Thyroid gland (tissue), 4 donors: ENCODE measurements around the gene DHCR24. TPM values are rescaled to one million over a fixed set of nuclear protein-coding genes. Genes with fewer than 3 reads are reported as not detected.

Experiments used
- DNase-seq, 2 donors: peaks; one replicate each; pipeline ENCODE4 v3.0.0-alpha.2; 2019
- H3K27ac ChIP-seq, 3 donors: fragments of 200-600 bp; sonication (generic); 1 replicate in 2 of 3; 2 replicates in 1 of 3; pipeline ENCODE4 v1.5.1; 2016 to 2019; ENCODE audit warnings: mild to moderate bottlenecking in 1 of 3, moderate library complexity in 1 of 3
- H3K27me3 ChIP-seq: fragments of 200-600 bp; sonication (generic); one replicate; pipeline ENCODE4 v1.5.1; 2019
- H3K36me3 ChIP-seq, 2 donors: fragments of 200-600 bp; sonication (generic); one replicate each; pipeline ENCODE4 v1.5.1; 2016 to 2019
- H3K4me1 ChIP-seq, 2 donors: fragments of 200-600 bp; sonication (generic); one replicate each; pipeline ENCODE4 v1.5.1; 2017 to 2019
- H3K4me3 ChIP-seq, 3 donors: fragments of 200-600 bp; sonication (generic); replicated peaks in 1 of 3; 1 replicate in 2 of 3; 2 replicates in 1 of 3; pipeline ENCODE4 v1.5.1; 2016; ENCODE audit warnings: mild to moderate bottlenecking in 1 of 3
- H3K9me3 ChIP-seq: fragments of 200-600 bp; sonication (generic); one replicate; pipeline ENCODE4 v1.5.1; 2017
- POLR2A ChIP-seq, 2 donors: fragments of 450-650 bp; IDR thresholded peaks; one replicate each; pipeline ENCODE4 v1.6.1; 2017; ENCODE audit warnings: antibody characterized with exemption in 2 of 2, mild to moderate bottlenecking in 2 of 2, moderate library complexity in 1 of 2
- WGBS, 2 donors: methylation state at CpG; one replicate each; pipeline ENCODE4 v1.1.5; 2017; 5-methylcytosine and 5-hydroxymethylcytosine counted together
- intact Hi-C: fragments of 100-400 bp; cut with DNase I; formaldehyde crosslinking; loops from one replicate; pipeline ENCODE4 v1.15.1; 2023
- total RNA-seq, 4 donors: library from RNA; depleted of rRNA; stranded (reverse); fragments of >200 nt; gene quantifications; one replicate each; pipeline ENCODE4 v1.2.3, GENCODE V29; 2016
- TF ChIP-seq, protein P1 (sequence below), 6 experiments: fragments of 200-600 bp in 3 of 6; fragments of 450-650 bp in 3 of 6; sonication (generic) in 3 of 6; IDR thresholded peaks; one replicate each; pipeline ENCODE4 v1.5.1; 2016 to 2019; ENCODE audit warnings: antibody characterized with exemption in 6 of 6, mild to moderate bottlenecking in 2 of 6, inconsistent platforms in 1 of 6, moderate library complexity in 1 of 6

Gene DHCR24
- total RNA-seq, 4 donors from 2014 or later, result 22.4 to 82.2 (median 40.4) TPM

DNA sequence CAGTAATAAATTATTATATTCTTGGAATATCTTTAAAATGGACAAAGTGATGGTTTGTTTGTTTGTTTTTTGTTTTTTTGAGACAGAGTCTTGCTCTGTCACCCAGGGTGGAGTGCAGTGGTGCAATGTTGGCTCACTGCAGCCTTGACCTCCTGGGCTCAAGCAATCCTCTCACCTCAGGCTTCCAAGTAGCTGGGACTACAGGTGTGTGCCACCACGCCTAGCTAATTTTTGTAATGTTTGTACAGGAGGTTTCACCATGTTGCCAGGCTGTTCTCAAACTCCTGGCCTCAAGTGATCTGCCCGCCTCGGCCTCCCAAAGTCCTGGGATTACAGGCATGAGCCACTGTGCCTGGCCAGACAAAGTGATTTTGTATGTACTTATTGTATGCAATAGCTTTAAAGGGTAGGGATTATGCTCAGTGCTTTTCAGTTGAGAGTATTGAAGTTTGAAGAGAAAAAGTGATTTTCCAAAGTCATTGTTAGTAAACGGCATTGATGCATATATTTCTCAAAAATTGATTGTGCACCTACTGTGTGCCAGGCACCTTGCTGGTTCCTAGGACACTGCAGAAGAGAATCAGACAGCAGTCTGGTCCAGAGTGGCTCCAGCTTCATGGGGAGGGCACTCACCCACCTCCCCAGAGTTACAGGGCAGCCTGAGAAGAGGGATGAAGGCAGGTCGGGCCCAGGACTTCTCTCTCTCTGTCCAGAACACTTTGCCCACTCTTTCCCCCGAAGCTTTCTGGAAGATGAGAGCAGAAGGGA is 51.7 kb downstream of the DHCR24 start:
- Histone ChIP-seq H3K4me3 (no peak overlapping the region), H3K9me3 (no peaks in the 10 kb centered on the region), H3K27me3 (no peaks in the 10 kb centered on the region), H3K27ac (no peak overlapping the region), H3K4me1 (peaks cover 0 to 6% of the 10 kb centered on the region in 2 donors), H3K36me3 (no peaks in the 10 kb centered on the region)
- intact Hi-C loops, result no loop called here
- WGBS, 2 donors, result 84 to 90% methylated on average over 6 of the region's 6 CpGs
- DNase-seq, result no peak
- no peak for TF ChIP-seq POLR2A (IDR thresholded peaks at IDR 0.05)
- TF ChIP-seq, protein P1, sequence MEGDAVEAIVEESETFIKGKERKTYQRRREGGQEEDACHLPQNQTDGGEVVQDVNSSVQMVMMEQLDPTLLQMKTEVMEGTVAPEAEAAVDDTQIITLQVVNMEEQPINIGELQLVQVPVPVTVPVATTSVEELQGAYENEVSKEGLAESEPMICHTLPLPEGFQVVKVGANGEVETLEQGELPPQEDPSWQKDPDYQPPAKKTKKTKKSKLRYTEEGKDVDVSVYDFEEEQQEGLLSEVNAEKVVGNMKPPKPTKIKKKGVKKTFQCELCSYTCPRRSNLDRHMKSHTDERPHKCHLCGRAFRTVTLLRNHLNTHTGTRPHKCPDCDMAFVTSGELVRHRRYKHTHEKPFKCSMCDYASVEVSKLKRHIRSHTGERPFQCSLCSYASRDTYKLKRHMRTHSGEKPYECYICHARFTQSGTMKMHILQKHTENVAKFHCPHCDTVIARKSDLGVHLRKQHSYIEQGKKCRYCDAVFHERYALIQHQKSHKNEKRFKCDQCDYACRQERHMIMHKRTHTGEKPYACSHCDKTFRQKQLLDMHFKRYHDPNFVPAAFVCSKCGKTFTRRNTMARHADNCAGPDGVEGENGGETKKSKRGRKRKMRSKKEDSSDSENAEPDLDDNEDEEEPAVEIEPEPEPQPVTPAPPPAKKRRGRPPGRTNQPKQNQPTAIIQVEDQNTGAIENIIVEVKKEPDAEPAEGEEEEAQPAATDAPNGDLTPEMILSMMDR (IDR thresholded peaks at IDR 0.05), result no peak

DNA sequence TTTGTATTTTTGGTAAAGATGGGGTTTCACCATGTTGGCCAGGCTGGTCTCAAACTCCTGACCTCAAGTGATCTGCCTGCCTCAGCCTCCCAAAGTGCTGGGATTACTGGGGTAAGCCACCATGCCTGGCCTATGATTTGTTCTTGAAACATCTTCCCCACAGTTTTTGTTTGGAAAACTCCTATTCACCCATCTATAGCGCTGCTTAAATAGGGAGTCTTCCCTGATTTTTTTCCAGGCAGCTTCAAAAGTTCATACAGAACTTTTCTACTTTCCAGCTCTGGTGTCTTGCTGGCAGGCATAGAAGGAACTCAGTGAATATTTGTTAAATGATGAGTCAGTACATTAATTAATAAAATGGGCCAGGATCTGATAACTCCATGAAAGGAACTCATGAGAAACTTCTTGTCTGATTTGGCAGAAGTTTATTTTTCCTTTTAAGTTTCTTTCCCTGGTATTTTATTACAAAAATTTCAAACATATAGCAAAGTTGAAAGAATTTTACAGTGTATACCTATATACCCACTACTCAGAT is 52.9 kb downstream of the DHCR24 start:
- no peak for DNase-seq
- H3K4me1 ChIP-seq, result peaks cover 0 to 6% of the 10 kb centered on the region in 2 donors
- no peak overlapping the region for H3K4me3 ChIP-seq
- intact Hi-C loops, result no loop called here
- WGBS, 2 donors, result 93 to 94% methylated on average over 1 of the region's 1 CpG
- no peak overlapping the region for H3K27ac ChIP-seq
- H3K27me3 ChIP-seq, result no peaks in the 10 kb centered on the region
- H3K9me3 ChIP-seq, result no peaks in the 10 kb centered on the region
- no peaks in the 10 kb centered on the region for H3K36me3 ChIP-seq
- TF ChIP-seq POLR2A (IDR thresholded peaks at IDR 0.05), result no peak
- TF ChIP-seq, protein P1 (IDR thresholded peaks at IDR 0.05), result no peak

DNA sequence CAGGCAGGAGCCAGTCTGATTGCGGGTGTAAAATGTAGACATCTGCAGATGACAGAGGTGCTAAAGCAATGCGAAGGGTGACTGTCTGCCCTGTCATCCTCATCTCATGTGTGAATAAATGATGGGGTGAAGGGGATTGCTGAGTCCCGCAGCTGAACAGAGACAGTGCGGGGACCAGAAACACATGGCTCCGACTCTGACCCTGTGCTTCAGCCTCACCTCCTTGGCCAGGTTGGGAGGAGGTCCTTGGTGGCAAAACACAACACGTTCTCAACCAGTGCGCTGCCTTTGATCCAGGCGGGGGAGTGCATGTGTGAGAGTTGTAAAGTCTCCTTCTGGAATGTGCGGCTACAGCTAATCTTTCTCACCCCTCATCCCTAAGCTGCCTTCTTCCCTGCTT is 53.9 kb downstream of the DHCR24 start:
- Histone ChIP-seq H3K27ac (no peak overlapping the region), H3K9me3 (no peaks in the 10 kb centered on the region), H3K36me3 (no peaks in the 10 kb centered on the region), H3K27me3 (no peaks in the 10 kb centered on the region), H3K4me1 (peaks cover 0 to 6% of the 10 kb centered on the region in 2 donors), H3K4me3 (no peak overlapping the region)
- intact Hi-C loops, result no loop called here
- DNase-seq, result no peak
- WGBS, 2 donors, result 86 to 87% methylated on average over 9 of the region's 9 CpGs
- TF ChIP-seq, protein P1 (IDR thresholded peaks at IDR 0.05), result no peak
- no peak for TF ChIP-seq POLR2A (IDR thresholded peaks at IDR 0.05)

DNA sequence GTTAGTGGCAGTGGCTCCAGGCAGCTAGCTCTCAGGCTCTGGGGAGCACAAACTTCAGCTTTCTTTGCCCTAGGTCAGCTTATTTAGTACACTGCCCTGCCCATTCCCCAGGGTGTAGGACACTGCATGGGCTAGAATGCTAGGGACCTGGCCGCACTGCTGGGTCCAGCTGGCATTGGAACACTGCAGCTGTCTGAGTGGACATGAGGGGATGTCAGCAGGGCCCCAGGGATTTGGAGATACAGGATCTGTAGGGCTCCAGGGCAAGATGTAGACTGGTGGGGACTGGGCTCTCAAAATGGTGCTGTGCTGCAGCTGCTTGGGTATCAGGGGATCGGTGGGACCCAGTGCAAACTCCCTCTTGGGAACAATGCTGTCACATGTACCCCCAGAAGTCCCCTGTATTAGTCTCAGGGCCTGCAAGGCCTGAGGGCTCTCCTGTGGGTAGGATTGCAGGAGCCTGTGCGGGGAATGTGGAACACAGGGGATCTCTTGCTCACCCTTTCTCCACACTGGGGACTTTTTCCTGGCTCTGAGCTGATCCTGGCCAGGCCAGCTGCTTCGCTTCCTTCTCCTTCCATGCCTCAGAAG is 60.7 kb downstream of the DHCR24 start:
- H3K9me3 ChIP-seq, result no peaks in the 10 kb centered on the region
- no peaks in the 10 kb centered on the region for H3K36me3 ChIP-seq
- no peak overlapping the region for H3K4me3 ChIP-seq
- intact Hi-C loops, result no loop called here
- DNase-seq, result no peak
- H3K27ac ChIP-seq, result no peak overlapping the region
- no peak for TF ChIP-seq POLR2A (IDR thresholded peaks at IDR 0.05)
- TF ChIP-seq, protein P1 (IDR thresholded peaks at IDR 0.05), result no peak
- 100% methylated on average over 3 to 4 of the region's 4 CpGs for WGBS, 2 donors
- no peaks in the 10 kb centered on the region for H3K4me1 ChIP-seq
- no peaks in the 10 kb centered on the region for H3K27me3 ChIP-seq

DNA sequence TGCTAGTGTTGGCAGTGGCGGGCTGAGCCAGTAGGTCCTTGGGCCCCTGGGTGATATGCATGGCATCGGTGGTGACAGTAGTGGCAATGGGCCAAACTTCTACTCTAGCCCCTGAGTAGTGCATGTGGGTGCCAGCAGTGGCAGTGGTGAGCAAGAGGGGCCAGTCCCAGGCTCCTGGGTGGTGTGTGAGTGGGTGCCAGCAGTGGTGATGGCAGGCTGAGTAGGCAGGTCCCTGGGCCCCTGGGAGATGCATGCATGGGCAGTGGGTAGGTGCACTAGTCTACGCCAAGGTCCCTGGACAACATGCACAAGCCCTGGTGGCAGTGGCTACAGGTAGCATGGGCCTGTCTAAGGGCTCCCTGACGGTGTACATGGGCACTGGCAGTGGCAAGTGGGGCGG is 61.3 kb downstream of the DHCR24 start:
- WGBS, 2 donors, result 88 to 96% methylated on average over 2 to 3 of the region's 5 CpGs
- H3K4me1 ChIP-seq, result no peaks in the 10 kb centered on the region
- H3K9me3 ChIP-seq, result no peaks in the 10 kb centered on the region
- no peak overlapping the region for H3K4me3 ChIP-seq
- intact Hi-C loops, result no loop called here
- no peak overlapping the region for H3K27ac ChIP-seq
- H3K36me3 ChIP-seq, result no peaks in the 10 kb centered on the region
- TF ChIP-seq POLR2A (IDR thresholded peaks at IDR 0.05), result no peak
- TF ChIP-seq, protein P1 (IDR thresholded peaks at IDR 0.05), result no peak
- no peaks in the 10 kb centered on the region for H3K27me3 ChIP-seq
- no peak for DNase-seq
